Colonic mucosa (tissue), 4 donors: ENCODE data around the gene LGALS3BP. TPM values are rescaled to one million over a fixed set of nuclear protein-coding genes. Genes with fewer than 3 reads are reported as not detected.

ENCODE experiments used
- DNase-seq: peaks from one replicate; pipeline ENCODE4 v3.0.0-alpha.2; 2020
- H3K27ac ChIP-seq: fragments of 200-600 bp; one replicate; pipeline ENCODE4 v1.8.0; 2021
- H3K27me3 ChIP-seq: fragments of 200-600 bp; one replicate; pipeline ENCODE4 v1.8.0; 2021
- H3K36me3 ChIP-seq: fragments of 200-600 bp; one replicate; pipeline ENCODE4 v1.8.0; 2021
- H3K4me1 ChIP-seq: fragments of 200-600 bp; one replicate; pipeline ENCODE4 v1.8.0; 2021; ENCODE audit warnings: mild to moderate bottlenecking
- H3K4me3 ChIP-seq: fragments of 200-600 bp; one replicate; pipeline ENCODE4 v1.8.0; 2021
- H3K9ac ChIP-seq, 2 donors: one replicate each; pipeline ENCODE4 v1.7.0; 2013; ENCODE audit warnings: control low read depth in 2 of 2, low read depth in 2 of 2, low read length in 2 of 2
- H3K9me3 ChIP-seq: fragments of 200-600 bp; one replicate; pipeline ENCODE4 v1.8.0; 2021
- CTCF ChIP-seq: fragments of 200-600 bp; IDR thresholded peaks from one replicate; pipeline ENCODE4 v1.8.0; 2022; ENCODE audit warnings: antibody characterized with exemption, mild to moderate bottlenecking
- intact Hi-C: fragments of 100-400 bp; cut with DNase I; formaldehyde crosslinking; loops from one replicate; pipeline ENCODE4 v1.14.1; 2022
- total RNA-seq, 2 donors: library from RNA; stranded (reverse); fragmentation: NEBNext Ultra II Directional in 1 of 2; extraction: Animal tissue kit (Norgen Biotek cat#: 25700) in 1 of 2; gene quantifications; one replicate each; pipeline ENCODE4 v1.2.1, GENCODE V29; 2021
- donor health status: healthy.
- donor health status: DM: no; HTN: no; CAD: no.
- donor health status: DM: no; HTN: no; CAD: no.

LGALS3BP gene
- total RNA-seq, 2 donors from 2014 or later, result 635 to 674 TPM

DNA sequence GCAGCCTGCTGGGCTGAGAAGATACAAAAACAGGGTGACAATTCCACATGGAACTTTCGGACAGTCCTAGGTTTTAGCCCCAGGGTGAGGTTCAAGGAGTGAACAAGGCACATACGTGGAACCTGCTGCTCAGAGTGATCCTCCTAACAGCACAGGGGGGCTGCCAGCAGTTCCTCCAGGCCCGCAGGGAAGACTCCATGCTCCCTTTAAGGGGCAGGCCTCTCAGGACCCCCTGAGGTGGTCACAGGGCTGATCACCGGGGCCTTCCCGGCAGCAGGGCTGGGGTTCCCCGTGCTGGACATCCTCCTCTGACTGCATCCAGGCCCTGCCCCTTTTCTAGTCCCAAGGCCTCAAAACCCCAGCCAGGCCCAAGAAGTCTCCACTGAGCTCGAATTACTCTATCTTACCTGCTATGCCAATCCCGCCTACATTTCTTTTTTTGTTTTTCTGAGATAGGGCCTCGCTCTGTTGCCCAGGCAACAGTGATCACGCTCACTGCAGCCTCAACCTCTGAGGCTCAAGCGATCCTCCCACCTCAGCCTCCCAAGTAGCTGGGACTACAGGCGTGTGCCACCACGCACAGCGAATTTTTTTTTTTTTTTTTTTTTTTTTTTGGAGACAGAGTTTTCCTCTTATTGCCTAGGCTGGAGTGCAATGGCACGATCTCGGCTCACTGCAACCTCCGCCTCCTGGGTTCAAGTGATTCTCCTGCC, 19.5 kb upstream of the LGALS3BP start:
- Histone ChIP-seq H3K9ac (peak overlapping the region in 1 of 2 donors; percentile 88), H3K27ac (peak overlapping the region; percentile 87), H3K4me1 (peaks cover 42% of the 10 kb centered on the region), H3K36me3 (no peaks in the 10 kb centered on the region), H3K9me3 (no peaks in the 10 kb centered on the region), H3K27me3 (no peaks in the 10 kb centered on the region), H3K4me3 (no peak overlapping the region)
- intact Hi-C loops, result no loop called here
- DNase-seq, result no peak
- TF ChIP-seq CTCF, result no peak

DNA sequence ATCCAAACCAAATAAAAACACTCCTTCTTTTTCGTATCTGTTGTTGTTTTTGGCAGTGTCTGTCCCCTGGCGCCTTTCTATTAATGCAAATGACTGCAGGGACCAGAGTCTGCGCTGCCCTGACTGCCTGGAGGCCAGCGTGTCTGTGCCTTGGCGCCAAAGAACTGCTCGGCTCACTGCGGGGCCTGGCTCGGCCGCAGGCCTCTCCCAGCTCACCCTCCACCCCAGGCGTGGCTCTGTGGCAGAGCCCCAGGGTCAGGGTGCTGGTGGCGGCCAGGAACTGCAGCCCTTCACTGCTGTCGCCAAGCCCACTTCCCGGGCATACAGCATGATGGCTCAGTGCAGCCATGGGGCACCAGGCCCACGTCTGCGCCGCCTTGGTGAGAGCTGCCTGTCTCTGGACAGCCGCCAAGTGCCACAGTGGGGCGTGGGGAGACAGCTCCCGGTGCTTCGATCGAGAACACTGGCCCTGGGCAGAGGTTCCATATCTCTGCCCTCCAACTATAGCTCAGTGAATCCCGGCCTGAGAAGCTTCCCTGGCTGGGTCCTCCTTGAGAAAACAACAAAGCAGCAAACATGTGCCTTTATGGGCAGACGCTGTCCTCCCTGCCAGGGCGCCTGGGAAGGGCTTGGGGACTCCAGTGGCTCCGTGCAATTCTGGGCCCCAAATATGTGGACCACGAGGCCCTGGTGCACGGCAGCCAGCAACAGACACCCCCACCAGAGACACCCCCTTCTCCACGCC, 18.8 kb upstream of the LGALS3BP start:
- Histone ChIP-seq H3K4me3 (no peak overlapping the region), H3K4me1 (peaks cover 44% of the 10 kb centered on the region), H3K27me3 (no peaks in the 10 kb centered on the region), H3K36me3 (no peaks in the 10 kb centered on the region), H3K27ac (peak overlapping the region; percentile 87), H3K9me3 (no peaks in the 10 kb centered on the region), H3K9ac (peak overlapping the region; percentile 31 to 88)
- intact Hi-C loops, result no loop called here
- no peak for TF ChIP-seq CTCF
- peak; percentile 88 for DNase-seq

DNA sequence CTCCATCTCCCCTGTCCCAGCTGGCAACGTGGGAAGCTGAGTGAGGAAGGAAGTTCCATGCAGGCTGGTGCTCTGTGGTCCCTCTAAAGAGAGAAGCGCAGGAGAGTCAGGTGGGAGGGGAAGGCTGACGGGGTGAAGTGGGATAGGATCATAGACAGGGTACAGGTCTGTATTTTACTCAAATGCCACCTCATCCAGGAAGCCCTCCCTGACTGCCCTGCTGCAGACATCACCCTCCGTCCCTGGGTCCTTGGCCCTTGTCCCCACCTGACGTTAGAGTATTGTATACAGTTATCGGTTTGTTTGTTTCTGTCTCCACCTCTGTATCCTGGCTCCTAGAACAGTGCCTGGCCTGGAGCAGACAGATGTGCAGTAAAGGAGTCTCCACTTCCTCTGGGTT, 18.2 kb upstream of the LGALS3BP start:
- peak; percentile 53 for DNase-seq
- peaks cover 44% of the 10 kb centered on the region for H3K4me1 ChIP-seq
- no peak for TF ChIP-seq CTCF
- peak overlapping the region; percentile 87 for H3K27ac ChIP-seq
- H3K27me3 ChIP-seq, result no peaks in the 10 kb centered on the region
- H3K36me3 ChIP-seq, result no peaks in the 10 kb centered on the region
- intact Hi-C loops, result no loop called here
- peak overlapping the region in 1 of 2 donors; percentile 88 for H3K9ac ChIP-seq
- H3K9me3 ChIP-seq, result no peaks in the 10 kb centered on the region
- H3K4me3 ChIP-seq, result no peak overlapping the region

DNA sequence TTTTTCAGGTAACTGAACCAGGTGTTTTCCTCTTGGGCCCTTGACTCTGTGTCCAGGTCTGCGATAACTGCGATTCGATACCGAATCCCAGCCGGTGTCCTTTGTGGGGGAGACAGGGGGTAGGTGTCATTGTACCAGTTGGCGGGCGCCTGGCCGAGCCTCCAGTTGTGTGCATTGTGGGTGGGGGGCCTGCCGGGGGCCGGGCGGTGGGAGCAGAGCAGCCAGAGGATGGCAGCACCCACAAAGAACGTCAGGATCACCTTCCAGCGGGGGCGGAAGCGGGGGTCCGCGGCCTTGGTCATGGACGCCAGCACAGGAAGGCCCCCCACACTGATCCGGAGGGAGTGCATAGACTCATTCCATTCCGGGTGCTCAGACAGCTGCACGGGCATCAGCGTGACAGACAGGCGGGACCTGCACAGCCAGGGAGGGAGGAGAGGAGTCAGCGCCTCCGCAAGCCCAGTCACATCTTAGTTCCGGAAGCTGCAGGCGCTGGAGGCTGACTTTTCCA, 17.6 kb upstream of the LGALS3BP start:
- Histone ChIP-seq H3K4me1 (peaks cover 44% of the 10 kb centered on the region), H3K36me3 (no peaks in the 10 kb centered on the region)
- intact Hi-C loops, result no loop called here

More for the DNA sequence above, 17.6 kb upstream of the LGALS3BP start:
- Histone ChIP-seq H3K27me3 (no peaks in the 10 kb centered on the region), H3K4me3 (no peak overlapping the region), H3K9ac (peak overlapping the region; percentile 26 to 88), H3K27ac (peak overlapping the region; percentile 87), H3K9me3 (no peaks in the 10 kb centered on the region)
- no peak for TF ChIP-seq CTCF
- peak; percentile 32 for DNase-seq
